ENCODE data around the gene AK8.

- TF ChIP-seq CTCF (IDR thresholded peaks at IDR 0.05) (no peak), POLR2A (IDR thresholded peaks at IDR 0.05) (no peak)
These were observed 145.5 kb downstream of the AK8 start for GRCh38 chr9:132732326-132733259.
